Lung (tissue), 12 donors: ENCODE measurements around the gene LRP5. TPM values are rescaled to one million over a fixed set of nuclear protein-coding genes. Genes with fewer than 3 reads are reported as not detected.

ENCODE experiments used
- ATAC-seq: fragments of 200-7000 bp; cut with Tn5 transposase; one replicate; pipeline ENCODE4 v1.9.1; 2020; ENCODE audit warnings: moderate number of reproducible peaks; ENCODE audit not compliant: insufficient read depth, low FRiP score
- DNase-seq, 3 donors: peaks; one replicate each; pipeline ENCODE4 v3.0.0-alpha.2; 2013 to 2017
- H3K27ac ChIP-seq, 2 donors: one replicate each; pipeline ENCODE4 v1.5.1; 2013; ENCODE audit warnings: mild to moderate bottlenecking in 2 of 2, moderate library complexity in 2 of 2, control low read depth in 1 of 2, inconsistent platforms in 1 of 2, low read depth in 1 of 2, low read length in 1 of 2
- H3K27me3 ChIP-seq, 3 donors: one replicate each; pipeline ENCODE4 v1.5.1; 2013; ENCODE audit warnings: low read length in 2 of 3; ENCODE audit not compliant: control insufficient read depth in 3 of 3, insufficient read depth in 3 of 3
- H3K36me3 ChIP-seq, 4 donors: one replicate each; pipeline ENCODE4 v1.5.1; 2013; ENCODE audit warnings: low read length in 4 of 4, mild to moderate bottlenecking in 1 of 4, moderate library complexity in 1 of 4; ENCODE audit not compliant: control insufficient read depth in 4 of 4, insufficient read depth in 4 of 4
- H3K4me1 ChIP-seq, 5 donors: one replicate each; pipeline ENCODE4 v1.5.1; 2013; ENCODE audit warnings: low read length in 5 of 5, mild to moderate bottlenecking in 2 of 5, moderate library complexity in 1 of 5; ENCODE audit not compliant: control insufficient read depth in 5 of 5, insufficient read depth in 5 of 5
- H3K4me3 ChIP-seq: one replicate; pipeline ENCODE4 v1.5.1; 2013; ENCODE audit warnings: mild to moderate bottlenecking, control low read depth, moderate library complexity
- H3K9ac ChIP-seq, 2 donors: one replicate each; pipeline ENCODE4 v1.5.1; 2013; ENCODE audit warnings: low read length in 2 of 2, control low read depth in 1 of 2; ENCODE audit not compliant: insufficient read depth in 1 of 2
- H3K9me3 ChIP-seq, 4 donors: one replicate each; pipeline ENCODE4 v1.5.1; 2013; ENCODE audit warnings: low read length in 3 of 4, mild to moderate bottlenecking in 1 of 4, moderate library complexity in 1 of 4; ENCODE audit not compliant: control insufficient read depth in 4 of 4, insufficient read depth in 3 of 4
- CTCF ChIP-seq: IDR thresholded peaks from 2 replicates; pipeline ENCODE4 v1.5.1; 2012; ENCODE audit warnings: mild to moderate bottlenecking; ENCODE audit errors: control extremely low read depth, extremely low read depth
- WGBS, 2 donors: extraction: QIAGEN DNeasy Blood & Tissue Kit; methylation state at CpG; one replicate each; pipeline ENCODE4 v1.1.7; 2013; 5-methylcytosine and 5-hydroxymethylcytosine counted together
- polyA plus RNA-seq, 2 donors: library from polyadenylated mRNA; stranded (reverse); fragments of 200-250 nt; gene quantifications; one replicate each; pipeline ENCODE4 v1.2.1, GENCODE V29; 2013
- total RNA-seq, 2 donors: library from RNA; depleted of rRNA in 1 of 2; stranded (reverse); fragments of >200 nt in 1 of 2; gene quantifications; one replicate each; pipeline ENCODE4 v1.2.1, GENCODE V29; 2014 to 2021
- donor health status: control.
- donor health status: control.
- donor health status: Bipolar disorder and iron deficiency.
- donor health status: healthy.
- donor health status: DM: yes; HTN: yes; CAD: no.

Gene LRP5
- total and polyA plus RNA-seq, 4 donors = 33.7 to 76.4 (median 63.2) TPM

DNA sequence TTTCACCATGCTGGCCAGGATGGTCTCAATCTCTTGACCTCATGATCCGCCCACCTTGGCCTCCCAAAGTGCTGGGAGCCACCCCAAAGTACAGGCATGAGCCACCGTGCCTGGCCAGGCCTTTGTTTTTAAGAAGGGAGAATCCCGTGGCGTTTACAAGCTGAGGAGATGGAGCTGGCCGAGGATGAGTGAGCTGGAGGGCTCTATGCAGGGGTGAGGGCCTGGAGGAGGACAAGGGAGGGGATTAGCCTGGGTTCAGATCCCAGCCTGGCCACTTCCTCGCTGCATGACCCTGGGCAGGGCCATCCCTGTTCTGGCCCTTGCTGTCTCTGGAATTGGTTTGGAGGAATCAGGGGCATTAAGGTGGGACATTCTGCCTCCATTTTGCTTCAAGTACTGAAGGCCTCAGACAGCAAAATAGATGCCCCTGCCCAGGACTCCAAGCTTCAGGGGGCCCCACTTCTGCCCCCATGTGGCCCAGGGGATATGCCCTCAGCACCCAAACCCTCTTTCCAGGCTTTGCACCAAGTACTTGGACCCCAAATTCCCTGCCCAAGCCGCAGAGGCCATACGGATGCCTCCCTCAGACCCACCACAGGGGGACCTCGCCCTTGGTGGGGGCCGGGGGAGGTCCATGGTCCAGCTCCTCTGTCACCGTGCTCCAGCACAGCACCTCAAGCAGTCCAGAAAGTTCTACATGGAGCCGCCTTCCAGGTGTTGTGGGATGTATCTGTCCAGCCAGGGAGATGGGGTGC, 12.1 kb upstream of the LRP5 start:
- Histone ChIP-seq H3K27ac (no peak overlapping the region), H3K4me1 (peaks cover 0 to 4% (median 0%) of the 10 kb centered on the region in 5 donors), H3K36me3 (no peaks in the 10 kb centered on the region), H3K4me3 (no peak overlapping the region), H3K9ac (no peak overlapping the region), H3K9me3 (no peaks in the 10 kb centered on the region), H3K27me3 (no peaks in the 10 kb centered on the region)
- TF ChIP-seq CTCF = no peak
- DNase-seq (no peak), ATAC-seq (no peak)
- WGBS, 2 donors = 91 to 93% methylated on average over 12 of the region's 12 CpGs

- 86 to 89% methylated on average over 5 of the region's 5 CpGs for WGBS, 2 donors
- H3K27me3 ChIP-seq = no peaks in the 10 kb centered on the region
- no peaks in the 10 kb centered on the region for H3K9me3 ChIP-seq
- peaks cover 0 to 4% (median 0%) of the 10 kb centered on the region in 5 donors for H3K4me1 ChIP-seq
- DNase-seq (no peak), ATAC-seq (no peak)
- no peak overlapping the region for H3K9ac ChIP-seq
- H3K27ac ChIP-seq = no peak overlapping the region
- no peak for TF ChIP-seq CTCF
- no peak overlapping the region for H3K4me3 ChIP-seq
- H3K36me3 ChIP-seq = no peaks in the 10 kb centered on the region
Observed at GRCh38 chr11:68302256-68302655, 10.1 kb upstream of the LRP5 start.

GRCh38 chr11:68302670-68303069, 9.7 kb upstream of the LRP5 start:
- 70 to 74% methylated on average over 7 of the region's 7 CpGs for WGBS, 2 donors
- H3K27me3 ChIP-seq = no peaks in the 10 kb centered on the region
- H3K4me1 ChIP-seq = peaks cover 0 to 4% (median 0%) of the 10 kb centered on the region in 5 donors
- no peaks in the 10 kb centered on the region for H3K9me3 ChIP-seq
- no peak overlapping the region for H3K9ac ChIP-seq
- H3K36me3 ChIP-seq = no peaks in the 10 kb centered on the region
- ATAC-seq = no peak
- DNase-seq = no peak
- H3K27ac ChIP-seq = no peak overlapping the region
- no peak for TF ChIP-seq CTCF
- H3K4me3 ChIP-seq = no peak overlapping the region

DNA sequence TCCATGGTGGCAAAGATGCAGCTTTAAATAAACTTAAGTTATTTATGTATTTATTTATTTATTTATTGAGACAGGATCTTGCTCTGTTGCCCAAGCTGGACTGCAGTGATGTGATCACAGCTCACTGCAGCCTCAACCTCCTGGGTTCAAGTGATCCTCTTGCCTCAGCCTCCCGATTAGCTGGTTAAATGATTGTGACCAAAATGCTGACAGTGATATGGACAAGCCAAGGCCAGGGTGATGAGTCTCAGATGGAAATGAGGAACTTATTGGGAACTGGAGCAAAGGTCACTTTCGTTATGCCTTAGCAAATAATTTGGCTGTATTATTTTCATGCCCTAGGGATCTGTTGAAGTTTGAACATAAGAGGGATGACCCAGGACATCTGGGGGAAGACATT, 9.3 kb upstream of the LRP5 start:
- no peak overlapping the region for H3K27ac ChIP-seq
- H3K4me1 ChIP-seq = peaks cover 0 to 3% (median 0%) of the 10 kb centered on the region in 5 donors
- no peaks in the 10 kb centered on the region for H3K27me3 ChIP-seq
- H3K9ac ChIP-seq = no peak overlapping the region
- no peak overlapping the region for H3K4me3 ChIP-seq
- 63 to 69% methylated on average over 2 of the region's 2 CpGs for WGBS, 2 donors
- TF ChIP-seq CTCF = no peak
- ATAC-seq (no peak), DNase-seq (no peak)
- no peaks in the 10 kb centered on the region for H3K36me3 ChIP-seq
- no peaks in the 10 kb centered on the region for H3K9me3 ChIP-seq
